Ascending aorta (tissue), 2 donors: ENCODE results near the gene HDLBP. TPM values are rescaled to one million over a fixed set of nuclear protein-coding genes. Genes with fewer than 3 reads are reported as not detected.
A peak's percentile ranks its signal among the peaks of the same experiment; 100 is the strongest.

ENCODE experiments used
- DNase-seq, 2 donors: peaks; one replicate each; pipeline ENCODE4 v3.0.0-alpha.2; 2019; ENCODE audit warnings: low spot score in 2 of 2
- H3K27ac ChIP-seq, 2 donors: fragments of 200-600 bp; sonication (generic); one replicate each; pipeline ENCODE4 v1.5.1; 2016 to 2017; ENCODE audit warnings: mild to moderate bottlenecking in 1 of 2
- H3K27me3 ChIP-seq: fragments of 200-600 bp; sonication (generic); one replicate; pipeline ENCODE4 v1.5.1; 2017
- H3K36me3 ChIP-seq, 2 donors: fragments of 200-600 bp; sonication (generic); one replicate each; pipeline ENCODE4 v1.5.1; 2016
- H3K4me1 ChIP-seq, 2 donors: fragments of 200-600 bp; sonication (generic); one replicate each; pipeline ENCODE4 v1.5.1; 2016 to 2017; ENCODE audit warnings: mild to moderate bottlenecking in 1 of 2
- H3K4me3 ChIP-seq, 2 donors: fragments of 200-600 bp; sonication (generic); one replicate each; pipeline ENCODE4 v1.5.1; 2016 to 2017; ENCODE audit warnings: mild to moderate bottlenecking in 1 of 2
- H3K9me3 ChIP-seq, 2 donors: fragments of 200-600 bp; sonication (generic); one replicate each; pipeline ENCODE4 v1.5.1; 2016
- CTCF ChIP-seq, 3 experiments: fragments of 200-600 bp in 2 of 3; fragments of 450-650 bp in 1 of 3; sonication (generic) in 2 of 3; IDR thresholded peaks; one replicate each; pipeline ENCODE4 v1.5.1; 2016 to 2019; ENCODE audit warnings: antibody characterized with exemption in 3 of 3, mild to moderate bottlenecking in 1 of 3, moderate library complexity in 1 of 3
- intact Hi-C: fragments of 100-400 bp; cut with DNase I; formaldehyde crosslinking; loops from one replicate; pipeline ENCODE4 v1.15.1; 2023
- total RNA-seq: library from RNA; depleted of rRNA; stranded (reverse); fragments of >200 nt; gene quantifications from one replicate; pipeline ENCODE4 v1.1.0, GENCODE V29; 2016

The HDLBP gene
- total RNA-seq, 1 donor from 2014 or later: 308 TPM

- H3K4me1 ChIP-seq: peaks cover 14 to 28% of the 10 kb centered on the region in 2 donors
- peak; percentile 70 to 93 for DNase-seq
- no peaks in the 10 kb centered on the region for H3K9me3 ChIP-seq
- H3K27ac ChIP-seq: peak overlapping the region; percentile 95 to 98
- intact Hi-C loops: loop anchor here (1.0 to 10.0 kb wide), 5 partner anchors 43 to 277 kb away; partner anchors contain the start of genes FARP2, HDLBP, PASK and SEPTIN2
- H3K27me3 ChIP-seq: no peaks in the 10 kb centered on the region
- peak overlapping the region; percentile 98 to 100 for H3K4me3 ChIP-seq
- no peak for TF ChIP-seq CTCF (IDR thresholded peaks at IDR 0.05)
- H3K36me3 ChIP-seq: peaks cover 15% of the 10 kb centered on the region in 2 donors
These were observed 43.7 kb downstream of the HDLBP start for GRCh38 chr2:241271706-241272302.

DNA sequence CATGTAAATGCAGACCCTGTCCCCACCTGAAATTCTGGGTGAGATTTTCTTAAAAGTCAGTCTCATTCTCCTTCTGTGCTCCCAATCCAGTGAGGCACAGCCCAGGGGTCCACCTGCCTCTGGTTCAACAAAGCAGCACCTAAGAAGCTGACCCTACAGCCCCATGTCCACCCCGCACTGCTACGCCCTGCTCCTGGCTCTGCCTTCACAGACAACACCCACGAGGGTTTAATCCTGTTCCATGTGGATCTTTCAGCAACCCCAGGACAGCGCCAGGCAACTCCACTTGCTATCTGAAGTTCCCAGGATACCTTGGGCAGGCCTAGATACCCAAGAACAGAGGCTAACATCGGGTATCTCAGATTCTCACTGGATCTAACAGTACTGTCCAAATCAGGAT is 44.9 kb downstream of the HDLBP start:
- Histone ChIP-seq H3K27ac (no peak overlapping the region), H3K36me3 (peaks cover 26 to 28% of the 10 kb centered on the region in 2 donors), H3K4me1 (peaks cover 14 to 28% of the 10 kb centered on the region in 2 donors), H3K9me3 (no peaks in the 10 kb centered on the region), H3K4me3 (peak overlapping the region; percentile 98 to 100), H3K27me3 (no peaks in the 10 kb centered on the region)
- no peak for DNase-seq
- TF ChIP-seq CTCF (IDR thresholded peaks at IDR 0.05): no peak
- intact Hi-C loops: loop anchor here (5.0 to 10.0 kb wide), 3 partner anchors 122 to 276 kb away; partner anchors contain the start of genes PASK and SNED1

DNA sequence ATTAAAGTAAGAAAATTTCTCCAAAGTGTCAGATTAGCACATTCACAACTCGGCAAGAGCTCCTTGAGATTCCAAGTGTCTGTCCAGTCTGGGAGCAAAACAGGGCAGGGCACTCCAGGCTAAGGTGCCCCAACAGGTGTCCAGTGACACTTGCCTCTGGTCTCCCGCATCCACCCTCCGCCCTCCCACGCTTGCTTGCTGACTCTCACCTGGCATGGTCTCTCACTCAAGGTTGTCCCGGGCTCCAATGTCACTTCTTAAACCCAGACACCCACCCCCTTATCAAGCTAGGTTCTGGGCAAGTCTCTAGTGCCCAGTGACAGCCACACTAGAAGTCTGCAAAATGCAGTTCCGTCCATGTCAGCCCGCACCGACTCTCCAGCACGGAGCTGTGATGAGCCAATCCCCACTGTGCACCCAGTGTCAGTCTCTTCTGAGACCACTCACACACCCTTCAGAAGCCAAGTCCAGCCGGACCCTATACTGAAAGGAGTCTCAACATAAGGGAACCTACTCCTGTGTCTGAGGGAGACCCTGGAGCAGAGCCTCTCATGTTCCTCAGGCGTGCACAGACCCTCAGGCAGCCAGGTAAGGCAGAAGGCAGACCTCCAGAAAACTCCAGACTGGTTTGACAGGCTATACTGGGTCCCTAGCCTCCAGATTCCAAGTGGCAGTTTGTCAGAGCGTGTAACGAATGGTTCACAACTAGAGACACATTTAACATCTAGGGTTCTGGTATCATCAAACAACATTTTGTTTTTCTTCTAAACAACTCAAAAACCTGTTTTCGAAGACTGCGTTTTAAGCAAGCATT is 45.6 kb downstream of the HDLBP start:
- intact Hi-C loops: loop anchor here (5.0 to 10.0 kb wide), 3 partner anchors 122 to 275 kb away; partner anchors contain the start of genes PASK and SNED1

GRCh38 chr2:241268716-241269445 is 46.6 kb downstream of the HDLBP start:
- peak in 1 of 2 donors; percentile 28 for DNase-seq
- no peak for TF ChIP-seq CTCF (IDR thresholded peaks at IDR 0.05)
- Histone ChIP-seq H3K36me3 (peaks cover 41 to 42% of the 10 kb centered on the region in 2 donors), H3K27ac (no peak overlapping the region), H3K4me3 (no peak overlapping the region), H3K9me3 (no peaks in the 10 kb centered on the region), H3K4me1 (peaks cover 14 to 28% of the 10 kb centered on the region in 2 donors), H3K27me3 (no peaks in the 10 kb centered on the region)
- intact Hi-C loops: no loop called here

More for the DNA sequence above, 45.6 kb downstream of the HDLBP start:
- Histone ChIP-seq H3K4me3 (peak overlapping the region; percentile 98 to 100), H3K27me3 (no peaks in the 10 kb centered on the region), H3K4me1 (peaks cover 14 to 28% of the 10 kb centered on the region in 2 donors), H3K27ac (no peak overlapping the region), H3K36me3 (peaks cover 32 to 34% of the 10 kb centered on the region in 2 donors), H3K9me3 (no peaks in the 10 kb centered on the region)
- peak in 1 of 2 donors; percentile 48 for DNase-seq
- no peak for TF ChIP-seq CTCF (IDR thresholded peaks at IDR 0.05)

DNA sequence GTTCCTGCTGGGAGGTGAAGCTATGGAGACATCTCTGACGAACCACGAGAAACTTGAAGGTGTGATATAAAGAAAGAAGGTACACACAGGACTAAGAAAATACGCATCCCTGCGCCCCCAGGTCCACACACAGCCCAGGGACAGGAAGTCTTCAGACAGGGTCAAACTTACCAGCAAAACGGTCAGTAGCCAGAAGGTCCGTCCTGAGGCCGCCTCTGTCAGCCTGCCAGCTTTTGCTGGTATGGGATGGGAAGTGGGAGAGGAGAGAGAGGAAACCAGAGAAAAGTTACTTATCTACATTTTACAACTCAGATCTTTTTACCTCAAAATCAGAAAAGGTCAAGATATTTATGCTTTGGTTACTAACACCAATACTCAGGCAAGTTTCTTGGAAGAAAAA is 47.2 kb downstream of the HDLBP start:
- TF ChIP-seq CTCF (IDR thresholded peaks at IDR 0.05): no peak
- DNase-seq: peak in 1 of 2 donors; percentile 50
- Histone ChIP-seq H3K27ac (no peak overlapping the region), H3K4me3 (no peak overlapping the region), H3K27me3 (no peaks in the 10 kb centered on the region), H3K4me1 (peaks cover 14 to 28% of the 10 kb centered on the region in 2 donors), H3K9me3 (no peaks in the 10 kb centered on the region), H3K36me3 (peaks cover 46 to 48% of the 10 kb centered on the region in 2 donors)
- intact Hi-C loops: no loop called here
